Measurements from ENCODE around the gene NUF2.

DNA sequence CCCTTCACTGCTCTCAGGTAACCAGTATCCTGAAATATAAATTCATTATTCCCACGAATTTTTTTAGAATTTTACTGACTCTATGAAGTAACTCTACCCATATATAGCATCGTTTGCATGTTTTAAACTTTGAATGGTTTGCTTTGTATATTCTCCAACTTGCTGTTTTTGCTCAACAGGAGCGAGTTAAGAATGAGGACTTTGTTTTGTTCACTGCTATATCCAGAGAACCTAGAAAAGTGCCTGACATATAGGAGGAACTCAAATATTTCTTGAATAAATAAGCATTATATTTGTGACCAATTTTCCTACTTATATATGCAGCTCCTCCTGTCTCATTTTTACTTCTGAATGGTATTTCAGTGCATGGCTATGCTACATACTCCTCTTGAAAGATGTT lies 43.4 kb downstream of the NUF2 start:
- TF ChIP-seq POLR2AphosphoS5 (IDR thresholded peaks at IDR 0.05; ENCODE audit: insufficient read depth in 1 of 2, low read depth in 1 of 2) (no peak), CTCF (IDR thresholded peaks at IDR 0.05) (no peak)
